Measurements from ENCODE around the gene SEC14L2.

DNA sequence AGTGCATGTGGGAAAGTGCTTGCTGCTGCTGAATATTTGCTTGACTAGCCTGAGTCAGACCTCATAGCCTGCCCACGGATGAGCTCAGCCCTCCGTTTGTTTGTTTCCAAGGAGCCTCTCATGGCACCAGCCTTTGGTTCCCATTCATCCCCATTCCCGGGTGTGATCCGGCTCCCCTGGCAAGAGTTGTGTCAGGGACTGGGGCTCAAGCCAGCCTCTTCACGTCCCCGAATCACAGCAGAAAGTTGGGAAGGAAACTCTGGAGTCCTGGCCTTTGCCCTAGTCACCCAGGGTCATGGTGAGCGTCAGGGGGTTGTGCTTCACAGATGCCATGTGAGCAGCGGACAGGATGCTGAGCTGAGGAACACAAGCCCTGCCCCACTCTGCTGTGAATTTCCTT is 61.2 kb downstream of the SEC14L2 start:
- no peak for TF ChIP-seq CTCF (IDR thresholded peaks at IDR 0.05; ENCODE audit: extremely low read depth in 1 of 2, insufficient read depth in 1 of 2, low read depth in 1 of 2, low read length in 2 of 2)
- TF ChIP-seq POLR2A (IDR thresholded peaks at IDR 0.05; ENCODE audit: low read depth, low read length): no peak
- TF ChIP-seq MYC (IDR thresholded peaks at IDR 0.05; ENCODE audit: low read depth, low read length): no peak
- TF ChIP-seq GATA2 (IDR thresholded peaks at IDR 0.05; ENCODE audit: insufficient read depth, insufficient read length, low read depth, low read length): no peak
- no peak for TF ChIP-seq MAX (IDR thresholded peaks at IDR 0.05; ENCODE audit: insufficient read depth, insufficient read length)
- TF ChIP-seq EZH2 (IDR thresholded peaks at IDR 0.05; ENCODE audit: borderline replicate concordance, low read depth, low read length, severe bottlenecking): no peak
- TF ChIP-seq JUN (IDR thresholded peaks at IDR 0.05; ENCODE audit: borderline replicate concordance, insufficient read depth, insufficient read length, low read depth): no peak
- TF ChIP-seq POLR2AphosphoS5 (IDR thresholded peaks at IDR 0.05; ENCODE audit: insufficient read depth, low read depth, low read length): no peak
- TF ChIP-seq FOS (IDR thresholded peaks at IDR 0.05; ENCODE audit: borderline replicate concordance, insufficient read depth, low read length): no peak

Measured in endothelial cell of umbilical vein (primary cell).